Measurements from ENCODE around the gene SIGLECL1.

DNA sequence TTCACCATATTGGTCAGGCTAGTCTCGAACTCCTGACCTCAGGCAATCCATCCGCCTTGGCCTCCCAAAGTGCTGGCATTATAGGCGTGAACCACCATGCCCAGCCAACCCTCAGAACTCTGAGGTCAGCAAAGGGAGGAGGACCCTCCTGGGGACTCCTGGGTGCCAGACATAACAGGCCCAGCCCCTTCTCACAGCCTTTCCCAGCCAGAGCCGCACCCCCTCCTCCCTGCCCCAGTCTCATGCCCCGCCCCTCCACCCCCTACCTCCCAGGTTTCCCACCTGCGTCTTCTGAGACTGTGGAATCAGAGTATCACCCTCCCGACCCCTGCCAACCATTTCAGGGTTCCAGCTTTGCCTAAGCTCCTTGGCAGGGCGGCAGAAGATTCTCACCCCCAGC is 65.8 kb downstream of the SIGLECL1 start:
- TF ChIP-seq, protein P1, sequence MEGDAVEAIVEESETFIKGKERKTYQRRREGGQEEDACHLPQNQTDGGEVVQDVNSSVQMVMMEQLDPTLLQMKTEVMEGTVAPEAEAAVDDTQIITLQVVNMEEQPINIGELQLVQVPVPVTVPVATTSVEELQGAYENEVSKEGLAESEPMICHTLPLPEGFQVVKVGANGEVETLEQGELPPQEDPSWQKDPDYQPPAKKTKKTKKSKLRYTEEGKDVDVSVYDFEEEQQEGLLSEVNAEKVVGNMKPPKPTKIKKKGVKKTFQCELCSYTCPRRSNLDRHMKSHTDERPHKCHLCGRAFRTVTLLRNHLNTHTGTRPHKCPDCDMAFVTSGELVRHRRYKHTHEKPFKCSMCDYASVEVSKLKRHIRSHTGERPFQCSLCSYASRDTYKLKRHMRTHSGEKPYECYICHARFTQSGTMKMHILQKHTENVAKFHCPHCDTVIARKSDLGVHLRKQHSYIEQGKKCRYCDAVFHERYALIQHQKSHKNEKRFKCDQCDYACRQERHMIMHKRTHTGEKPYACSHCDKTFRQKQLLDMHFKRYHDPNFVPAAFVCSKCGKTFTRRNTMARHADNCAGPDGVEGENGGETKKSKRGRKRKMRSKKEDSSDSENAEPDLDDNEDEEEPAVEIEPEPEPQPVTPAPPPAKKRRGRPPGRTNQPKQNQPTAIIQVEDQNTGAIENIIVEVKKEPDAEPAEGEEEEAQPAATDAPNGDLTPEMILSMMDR (IDR thresholded peaks at IDR 0.05; ENCODE audit: low read depth, low read length): no peak
- TF ChIP-seq EZH2phosphoT487 (IDR thresholded peaks at IDR 0.05; ENCODE audit: low read depth): no peak
